Endothelial cell of hepatic sinusoid (primary cell): ENCODE measurements around the gene COG7.
"Not testable (repeated sequence)": the region's sequence is repeated elsewhere in the genome, so short reads cannot be mapped to it uniquely, and the experiment has no call there.

ENCODE experiments used
- in situ Hi-C: cut with HindIII; loops from 2 replicates; pipeline ENCODE4 v1.10.0; 2017; ENCODE audit warnings: low sequenced_read_pairs

The COG7 gene

GRCh38 chr16:23416816-23417215 is 36.2 kb downstream of the COG7 start:
- in situ Hi-C loops = no loop called here

DNA sequence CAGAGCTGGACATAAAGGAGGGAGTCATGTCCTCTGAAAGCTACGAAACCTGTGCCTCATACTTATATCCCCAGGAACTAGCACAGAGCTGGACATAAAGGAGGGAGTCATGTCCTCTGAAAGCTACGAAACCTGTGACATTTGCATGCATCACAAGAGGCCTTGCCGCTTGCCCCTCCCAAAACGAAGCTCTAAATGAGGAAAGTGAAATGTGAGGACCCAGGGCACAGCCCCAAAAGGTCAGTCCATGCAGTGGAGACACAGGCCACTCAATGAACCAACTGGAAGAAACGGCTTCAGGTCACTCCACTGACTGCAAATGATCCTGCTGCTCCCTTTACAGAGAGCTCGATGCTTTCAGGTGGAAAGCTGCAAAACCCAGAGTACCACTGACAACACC is 38.3 kb downstream of the COG7 start:
- in situ Hi-C loops = no loop called here

DNA sequence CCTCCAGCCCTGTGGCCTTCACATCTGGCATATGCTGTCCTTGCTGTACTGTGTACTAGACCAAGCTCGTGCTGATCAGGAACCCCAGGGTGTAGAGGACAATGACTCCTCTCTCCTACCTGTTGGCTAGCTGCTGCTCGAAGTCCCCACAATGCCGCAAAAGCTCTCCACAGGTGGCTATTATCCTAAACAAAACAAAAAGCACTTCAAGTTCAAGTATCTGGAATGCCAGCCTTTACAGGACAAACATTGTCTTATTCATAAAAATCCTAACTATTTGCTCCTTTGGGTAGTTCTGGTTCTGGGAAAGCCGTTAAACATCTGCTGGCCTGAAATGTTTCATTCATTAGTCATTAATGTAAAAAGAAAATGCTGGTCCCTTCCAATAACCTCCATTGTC is 42.8 kb downstream of the COG7 start:
- in situ Hi-C loops = no loop called here

DNA sequence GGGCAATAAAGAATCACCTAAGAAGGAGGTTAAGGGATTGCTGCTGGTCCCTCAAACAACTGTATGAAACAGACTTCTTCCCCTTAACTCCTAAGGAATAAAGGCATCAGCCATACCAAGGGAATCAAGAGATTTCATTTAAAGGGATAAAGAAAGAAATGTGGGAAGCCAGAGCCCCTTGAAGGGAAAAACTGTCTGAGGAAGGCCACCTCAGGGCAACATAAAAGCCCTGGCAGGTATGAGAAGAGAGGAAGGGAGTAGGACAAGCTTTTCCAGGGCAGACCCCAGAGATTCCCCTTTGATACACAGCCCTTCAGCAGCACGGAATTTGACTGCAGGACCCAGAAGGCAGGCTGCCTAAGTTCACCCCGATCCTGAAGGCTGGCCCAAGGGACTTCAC is 43.5 kb downstream of the COG7 start:
- in situ Hi-C loops = no loop called here

GRCh38 chr16:23408823-23409298 is 44.1 kb downstream of the COG7 start:
- in situ Hi-C loops = no loop called here

- in situ Hi-C loops = no loop called here
Measured at GRCh38 chr16:23408242-23408822, 44.7 kb downstream of the COG7 start.

GRCh38 chr16:23407436-23408127 is 45.4 kb downstream of the COG7 start:
- in situ Hi-C loops = no loop called here

- in situ Hi-C loops = no loop called here
Measured at GRCh38 chr16:23406546-23407240, 46.3 kb downstream of the COG7 start.

DNA sequence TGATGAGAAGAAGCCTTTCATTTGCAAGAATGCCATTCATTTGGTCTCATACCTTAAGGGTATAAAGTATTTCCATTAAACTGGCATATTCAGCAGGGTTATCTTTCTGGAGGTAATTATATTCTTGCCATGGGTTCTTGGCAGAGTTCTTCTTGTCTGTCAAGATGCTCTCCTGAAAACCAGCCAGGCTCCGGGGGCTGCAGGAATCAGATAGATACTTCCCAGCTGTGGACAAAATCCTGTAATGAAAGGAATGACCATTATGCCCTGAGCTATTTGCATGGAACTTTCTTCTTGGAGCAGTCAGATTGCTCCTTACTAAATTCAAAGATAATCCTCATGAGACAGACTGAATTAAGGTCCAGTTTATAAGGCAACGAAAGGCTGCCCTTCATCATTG is 47.0 kb downstream of the COG7 start:
- in situ Hi-C loops = no loop called here

DNA sequence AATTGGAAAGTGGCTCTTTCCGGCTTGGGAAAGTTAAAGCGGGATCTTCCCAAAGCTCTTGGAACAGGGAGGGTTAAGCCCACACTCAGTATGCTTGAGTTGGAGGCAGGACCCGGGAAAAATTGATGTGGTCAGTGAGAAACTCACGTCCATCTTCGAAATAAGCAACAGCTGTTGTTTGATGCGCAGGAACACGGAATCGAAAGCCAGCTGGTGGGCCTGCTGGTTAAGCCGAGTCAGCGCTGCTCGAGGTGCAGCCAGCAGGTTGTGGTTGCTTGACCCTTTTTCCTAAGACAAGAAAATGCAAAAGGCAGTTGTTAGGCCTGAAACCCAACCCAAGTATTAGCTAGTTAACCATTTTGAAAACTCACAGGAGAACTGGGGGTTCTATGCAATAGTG is 49.4 kb downstream of the COG7 start:
- in situ Hi-C loops = no loop called here

DNA sequence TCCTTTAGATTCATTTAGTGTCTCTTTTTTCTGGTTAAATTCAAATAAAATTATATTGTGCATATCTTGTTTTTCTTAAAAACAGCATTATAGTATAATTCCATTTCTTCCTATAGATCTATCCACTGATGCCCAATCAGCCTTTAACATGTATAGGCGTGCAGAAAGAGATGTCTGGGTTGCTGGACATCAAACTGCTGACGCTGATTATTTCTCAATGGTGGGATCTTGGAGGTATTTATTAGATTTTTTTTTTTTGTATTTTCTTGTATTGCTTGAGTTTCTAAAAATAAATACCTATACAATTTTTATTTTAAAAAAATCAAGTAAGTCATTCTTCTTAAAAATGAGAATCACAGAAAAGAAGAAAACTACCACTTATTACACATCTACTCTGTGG is 50.9 kb downstream of the COG7 start:
- in situ Hi-C loops = no loop called here

DNA sequence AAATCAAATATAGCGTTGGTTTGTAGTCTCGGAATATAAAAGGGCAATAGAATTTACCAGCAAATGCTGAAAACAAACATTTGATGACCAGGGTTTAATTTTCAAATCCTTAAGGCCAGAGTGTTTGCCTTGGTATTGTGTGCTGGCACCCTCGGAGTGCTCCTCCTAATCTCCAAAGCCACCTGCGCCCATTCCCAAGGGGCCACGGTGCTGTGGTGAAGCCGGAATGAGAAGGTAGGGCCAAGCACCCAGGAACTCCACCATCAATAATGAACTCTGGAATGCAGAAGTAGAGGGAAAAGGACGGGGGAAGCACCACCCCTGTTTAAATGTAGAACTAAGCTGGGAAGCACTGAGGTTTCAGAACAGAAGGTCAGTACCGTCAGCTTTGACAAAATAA is 51.9 kb downstream of the COG7 start:
- in situ Hi-C loops = no loop called here

GRCh38 chr16:23400447-23400846 is 52.5 kb downstream of the COG7 start:
- in situ Hi-C loops = not testable (repeated sequence)

GRCh38 chr16:23398987-23399805 is 53.8 kb downstream of the COG7 start:
- in situ Hi-C loops = loop anchor here (5.0 kb wide), 2 partner anchors 47 to 68 kb away; no protein-coding TSS in a partner anchor

GRCh38 chr16:23397464-23397863 is 55.5 kb downstream of the COG7 start:
- in situ Hi-C loops = loop anchor here (5.0 kb wide), 2 partner anchors 45 to 70 kb away; no protein-coding TSS in a partner anchor

- in situ Hi-C loops = loop anchor here (5.0 kb wide), 2 partner anchors 43 to 72 kb away; no protein-coding TSS in a partner anchor
Measured at GRCh38 chr16:23395732-23396131, 57.3 kb downstream of the COG7 start.

DNA sequence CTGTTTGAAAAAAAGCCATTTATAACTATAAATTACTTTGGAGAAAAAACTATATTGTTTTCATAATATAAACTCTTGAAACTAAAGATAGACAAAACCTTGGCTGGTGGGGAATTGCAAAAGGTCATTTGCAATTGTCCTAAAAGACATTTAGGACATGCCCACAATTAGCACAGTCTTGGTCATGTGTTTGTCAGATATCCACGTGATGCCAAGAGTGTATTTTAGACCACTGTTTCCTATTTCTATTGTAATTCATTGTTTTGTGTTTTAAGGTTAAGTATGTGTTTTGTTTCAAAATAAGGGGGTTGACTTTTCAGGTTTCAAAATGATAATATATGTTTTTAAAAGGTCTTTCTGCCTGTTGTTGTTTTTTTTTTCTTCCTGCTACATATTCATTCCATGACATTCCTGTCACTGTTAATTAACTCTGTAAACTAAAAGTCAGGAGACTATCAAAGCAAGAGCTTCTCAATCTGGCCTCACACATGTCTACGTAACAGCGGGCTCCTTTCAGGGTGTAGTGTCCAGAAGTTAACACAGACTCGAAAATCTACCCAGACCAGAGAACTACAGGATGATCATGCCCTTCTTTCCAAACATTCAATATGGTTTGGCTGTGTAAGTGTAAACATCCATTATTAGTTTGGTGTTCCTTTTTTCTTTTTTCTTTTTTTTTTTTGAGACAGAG is 58.7 kb downstream of the COG7 start:
- in situ Hi-C loops = no loop called here

- in situ Hi-C loops = no loop called here
Measured at GRCh38 chr16:23392223-23392600, 60.8 kb downstream of the COG7 start.

- in situ Hi-C loops = no loop called here
Measured at GRCh38 chr16:23391381-23392222, 61.4 kb downstream of the COG7 start.

GRCh38 chr16:23389936-23390335 is 63.1 kb downstream of the COG7 start:
- in situ Hi-C loops = not testable (repeated sequence)
